HepG2 (cell line): ENCODE measurements around the gene P2RX6. TPM values are rescaled to one million over a fixed set of nuclear protein-coding genes. Genes with fewer than 3 reads are reported as not detected.

Source experiments
- ATAC-seq: fragments of 200-7000 bp; cut with Tn5 transposase; 3 replicates; pipeline ENCODE4 v1.9.1; 2020; ENCODE audit warnings: mild to moderate bottlenecking, moderate library complexity
- BruUV-seq: library from RNA; stranded (reverse); fragments of 400-500 nt; replicated peaks from 2 replicates; lab custom pipeline; 2021; lab: Mats Ljungman, UMichigan
- CTCF ChIA-PET: fragments of 300-600 bp; formaldehyde crosslinking; extraction: SDS; loops from one replicate; lab custom pipeline; 2021; ENCODE audit warnings: low total read pairs, inconsistent platforms, low intra/inter-chr PET ratio; lab: Yijun Ruan, JAX
- POLR2A ChIA-PET: fragments of 350-600 bp; sonication (Branson Sonifier 250); formaldehyde crosslinking; loops from one replicate; lab custom pipeline; 2020; ENCODE audit warnings: antibody characterized with exemption, inconsistent platforms; lab: Yijun Ruan, JAX
- DNase-seq: peaks from one replicate; pipeline ENCODE4 v3.0.0-alpha.2; 2015; ENCODE audit warnings: low spot score
- FAIRE-seq: peaks from 3 replicates; lab custom pipeline; 2011; peaks lifted over from hg19 to GRCh38; lab: Jason Lieb, UNC
- H2AFZ ChIP-seq: one replicate; pipeline ENCODE4 v1.6.1; 2011; ENCODE audit warnings: low read length, inconsistent platforms
- H3K27ac ChIP-seq: fragments of 300-600 bp; 3 replicates; pipeline ENCODE4 v1.8.0; 2011; ENCODE audit warnings: mixed run types, mild to moderate bottlenecking, mixed read lengths, low read length, inconsistent platforms; ENCODE audit not compliant: insufficient read depth; ENCODE audit errors: extremely low read length
- H3K27me3 ChIP-seq, 2 experiments: fragments of 200-600 bp in 1 of 2; 2 replicates in 1 of 2; 3 replicates in 1 of 2; pipeline versions ENCODE4 v1.6.0 to v1.8.0; 2011; ENCODE audit warnings: low read length in 2 of 2, mild to moderate bottlenecking in 2 of 2, moderate library complexity in 2 of 2, inconsistent platforms in 1 of 2; ENCODE audit not compliant: insufficient read depth in 2 of 2, control insufficient read depth in 1 of 2
- H3K36me3 ChIP-seq, 2 experiments: fragments of 200-600 bp in 1 of 2; replicated peaks in 1 of 2; 2 replicates in 1 of 2; 3 replicates in 1 of 2; pipeline versions ENCODE4 v1.5.1 to v1.8.0; 2011; ENCODE audit warnings: low read length in 2 of 2, inconsistent platforms in 1 of 2; ENCODE audit not compliant: insufficient read depth in 2 of 2, control insufficient read depth in 1 of 2
- H3K4me1 ChIP-seq: 2 replicates; pipeline ENCODE4 v1.5.1; 2012; ENCODE audit warnings: low read length, inconsistent platforms; ENCODE audit not compliant: insufficient read depth
- H3K4me2 ChIP-seq: 2 replicates; pipeline ENCODE4 v1.6.0; 2011; ENCODE audit warnings: low read depth, low read length, inconsistent platforms
- H3K4me3 ChIP-seq, 3 experiments: fragments of 200-600 bp in 1 of 3; sonication (generic), shearing (Covaris generic) in 1 of 3; replicated peaks in 1 of 3; 2 replicates each; pipeline ENCODE4 v1.5.1; 2011 to 2016; ENCODE audit warnings: low read length in 3 of 3, inconsistent platforms in 2 of 3, low read depth in 2 of 3, mild to moderate bottlenecking in 2 of 3, control low read depth in 1 of 3, mixed read lengths in 1 of 3; ENCODE audit not compliant: insufficient read depth in 1 of 3
- H3K79me2 ChIP-seq: one replicate; pipeline ENCODE4 v1.6.1; 2011; ENCODE audit warnings: low read length, inconsistent platforms; ENCODE audit not compliant: insufficient read depth
- H3K9ac ChIP-seq: 2 replicates; pipeline ENCODE4 v1.6.0; 2011; ENCODE audit warnings: mild to moderate bottlenecking, low read depth, low read length, inconsistent platforms; ENCODE audit not compliant: insufficient read depth
- H3K9me3 ChIP-seq: 2 replicates; pipeline ENCODE4 v1.5.1; 2012; ENCODE audit warnings: mild to moderate bottlenecking, low read length
- H4K20me1 ChIP-seq: 2 replicates; pipeline ENCODE4 v1.6.0; 2011; ENCODE audit warnings: inconsistent platforms, mild to moderate bottlenecking, low read length, moderate library complexity; ENCODE audit not compliant: insufficient read depth
- BRF2 ChIP-seq: sonication (generic); formaldehyde crosslinking; IDR thresholded peaks from 2 replicates; pipeline ENCODE4 v1.8.1; 2022; ENCODE audit warnings: mild to moderate bottlenecking, missing genetic modification reagents
- CEBPB ChIP-seq: IDR thresholded peaks from 2 replicates; pipeline ENCODE4 v1.6.1; 2011; ENCODE audit warnings: low read depth, low read length, improper control_type of control experiment, borderline replicate concordance
- KDM2A ChIP-seq: sonication (generic); formaldehyde crosslinking; IDR thresholded peaks from 2 replicates; pipeline ENCODE4 v1.4.0; 2020; ENCODE audit warnings: low read depth, missing genetic modification reagents, borderline replicate concordance
- MAFF ChIP-seq: IDR thresholded peaks from 2 replicates; pipeline ENCODE4 v1.6.1; 2011; ENCODE audit warnings: low read depth, low read length, improper control_type of control experiment
- MBNL3 ChIP-seq: fragments of 250-450 bp; sonication (Bioruptor Pico); conservative IDR thresholded peaks from 2 replicates; pipeline ENCODE4 v1.8.0; 2022; ENCODE audit warnings: mild to moderate bottlenecking, inconsistent platforms
- PRMT3 ChIP-seq: sonication (generic); formaldehyde crosslinking; IDR thresholded peaks from 2 replicates; pipeline ENCODE4 v1.8.1; 2022; ENCODE audit warnings: low read depth, mild to moderate bottlenecking, moderate library complexity, missing genetic modification reagents, borderline replicate concordance
- TEAD3 ChIP-seq: optimal IDR thresholded peaks from 2 replicates; pipeline ENCODE3; 2016; ENCODE audit warnings: borderline replicate concordance
- WGBS: methylation state at CpG from one replicate; pipeline ENCODE4 v1.1.6; 2017; ENCODE audit warnings: low lambda C conversion rate; 5-methylcytosine and 5-hydroxymethylcytosine counted together
- in situ Hi-C: cut with HindIII; loops from 2 replicates; pipeline ENCODE4 v1.10.0; 2017; ENCODE audit warnings: low pct_unique_long_range_greater_than_20kb; ENCODE audit not compliant: extremely low pct_ligation_motif_present
- intact Hi-C: fragments of 100-400 bp; cut with micrococcal nuclease; formaldehyde crosslinking; loops from one replicate; pipeline ENCODE4 v1.10.0; 2022; ENCODE audit not compliant: unreplicated experiment
- polyA plus RNA-seq, 8 experiments: library from polyadenylated mRNA; depleted of rRNA in 3 of 8; stranded (reverse) in 7 of 8; unstranded in 1 of 8; fragments of >200 nt; fragmentation: Illumina TruSeq in 4 of 8; extraction: Trizol in 4 of 8; gene quantifications; 2 replicates each; pipeline versions ENCODE4 v1.2.1 to v1.2.3, GENCODE V29; 2011 to 2016; ENCODE audit warnings: low read depth in 4 of 8, missing spikeins in 1 of 8, mixed read lengths in 1 of 8; ENCODE audit not compliant: insufficient read depth in 1 of 8
- total RNA-seq, 5 experiments: library from RNA; depleted of rRNA; stranded (reverse); fragments of >200 nt; fragmentation: Illumina TruSeq; extraction: Trizol; gene quantifications; 2 replicates each; pipeline ENCODE4 v1.2.3, GENCODE V29; 2016; ENCODE audit warnings: low read depth in 1 of 5

Gene P2RX6
- total and polyA plus RNA-seq, 2 of the 13 experiments (the other 11 are each of a cell fraction or from before 2014, with no cell fraction given), result 0.04 to 0.12 TPM

GRCh38 chr22:21054046-21054713, 39.2 kb downstream of the P2RX6 start (continued):
- TF ChIP-seq BRF2 (CRISPR knock-in tag) (no peak), MAFF (no peak)

- BruUV-seq, result no TSS peak
- Histone ChIP-seq H3K27me3 (peaks cover 6 to 54% of the 10 kb centered on the region in 2 experiments; a peak in 4 of 5 replicates), H3K79me2 (no peaks in the 10 kb centered on the region), H2AFZ (no peak overlapping the region), H3K4me1 (no peaks in the 10 kb centered on the region), H4K20me1 (no peaks in the 10 kb centered on the region), H3K4me3 (no peak overlapping the region), H3K9ac (no peak overlapping the region), H3K36me3 (no peaks in the 10 kb centered on the region), H3K9me3 (no peaks in the 10 kb centered on the region), H3K4me2 (no peak overlapping the region), H3K27ac (no peak overlapping the region)
- CTCF ChIA-PET, result no interaction called here
- POLR2A ChIA-PET, result no interaction called here
- ATAC-seq (no peak), FAIRE-seq (no peak), DNase-seq (no peak)
- peak; percentile 29; the same call in 1 of the 2 replicates for TF ChIP-seq CEBPB
- TF ChIP-seq KDM2A, result no peak
- TF ChIP-seq MBNL3, result no peak
- no peak for TF ChIP-seq PRMT3 (CRISPR knock-in tag)
- TF ChIP-seq TEAD3 (CRISPR knock-in tag), result no peak
- 64% methylated on average over 5 of the region's 11 CpGs for WGBS
- intact Hi-C loops (no loop called here), in situ Hi-C loops (no loop called here)
Measured at GRCh38 chr22:21054714-21055563, 40.0 kb downstream of the P2RX6 start.
